IPS-15b (cell line): ENCODE data around the gene ATOX1.

ENCODE experiments used
- H3K27me3 ChIP-seq: one replicate; pipeline ENCODE4 v1.6.1; 2013; ENCODE audit warnings: low read length; ENCODE audit not compliant: control insufficient read depth, insufficient read depth
- H3K36me3 ChIP-seq: one replicate; pipeline ENCODE4 v1.6.1; 2013; ENCODE audit warnings: low read length; ENCODE audit not compliant: control insufficient read depth, insufficient read depth
- H3K4me1 ChIP-seq: one replicate; pipeline ENCODE4 v1.6.1; 2013; ENCODE audit warnings: mild to moderate bottlenecking, low read length; ENCODE audit not compliant: control insufficient read depth, insufficient read depth
- H3K4me3 ChIP-seq: one replicate; pipeline ENCODE4 v1.5.1; 2013; ENCODE audit warnings: low read depth, low read length
- H3K9ac ChIP-seq: one replicate; pipeline ENCODE4 v1.6.1; 2013; ENCODE audit warnings: low read depth, mild to moderate bottlenecking, low read length
- H3K9me3 ChIP-seq: one replicate; pipeline ENCODE4 v1.6.1; 2013; ENCODE audit warnings: mild to moderate bottlenecking, low read length; ENCODE audit not compliant: control insufficient read depth, insufficient read depth

The ATOX1 gene

GRCh38 chr5:151721812-151722391 lies 36.5 kb downstream of the ATOX1 start:
- Histone ChIP-seq H3K27me3 (no peaks in the 10 kb centered on the region), H3K4me1 (peaks cover 15% of the 10 kb centered on the region), H3K9me3 (no peaks in the 10 kb centered on the region), H3K4me3 (no peak overlapping the region), H3K36me3 (no peaks in the 10 kb centered on the region), H3K9ac (no peak overlapping the region)

GRCh38 chr5:151721087-151721646 lies 37.3 kb downstream of the ATOX1 start:
- Histone ChIP-seq H3K4me3 (no peak overlapping the region), H3K27me3 (no peaks in the 10 kb centered on the region), H3K9me3 (no peaks in the 10 kb centered on the region), H3K36me3 (no peaks in the 10 kb centered on the region), H3K9ac (no peak overlapping the region), H3K4me1 (peaks cover 15% of the 10 kb centered on the region)

GRCh38 chr5:151720215-151720614 lies 38.2 kb downstream of the ATOX1 start:
- Histone ChIP-seq H3K27me3 (no peaks in the 10 kb centered on the region), H3K4me3 (no peak overlapping the region), H3K4me1 (peaks cover 15% of the 10 kb centered on the region), H3K36me3 (no peaks in the 10 kb centered on the region), H3K9ac (no peak overlapping the region), H3K9me3 (no peaks in the 10 kb centered on the region)

GRCh38 chr5:151719228-151720000 lies 39.0 kb downstream of the ATOX1 start:
- H3K36me3 ChIP-seq, result no peaks in the 10 kb centered on the region

GRCh38 chr5:151718646-151719045 lies 39.8 kb downstream of the ATOX1 start:
- Histone ChIP-seq H3K4me1 (peaks cover 15% of the 10 kb centered on the region), H3K9ac (no peak overlapping the region), H3K36me3 (no peaks in the 10 kb centered on the region), H3K9me3 (no peaks in the 10 kb centered on the region), H3K4me3 (no peak overlapping the region), H3K27me3 (no peaks in the 10 kb centered on the region)

More at GRCh38 chr5:151719228-151720000, 39.0 kb downstream of the ATOX1 start:
- Histone ChIP-seq H3K4me3 (no peak overlapping the region), H3K27me3 (no peaks in the 10 kb centered on the region), H3K9me3 (no peaks in the 10 kb centered on the region), H3K4me1 (peaks cover 15% of the 10 kb centered on the region), H3K9ac (no peak overlapping the region)

- Histone ChIP-seq H3K9me3 (no peaks in the 10 kb centered on the region), H3K36me3 (no peaks in the 10 kb centered on the region), H3K9ac (no peak overlapping the region), H3K4me3 (no peak overlapping the region), H3K27me3 (no peaks in the 10 kb centered on the region), H3K4me1 (peaks cover 15% of the 10 kb centered on the region)
These were observed 40.3 kb downstream of the ATOX1 start for GRCh38 chr5:151718153-151718552.

- Histone ChIP-seq H3K27me3 (no peaks in the 10 kb centered on the region), H3K9ac (no peak overlapping the region), H3K9me3 (no peaks in the 10 kb centered on the region), H3K4me1 (peaks cover 15% of the 10 kb centered on the region), H3K4me3 (no peak overlapping the region), H3K36me3 (no peaks in the 10 kb centered on the region)
These were observed 41.0 kb downstream of the ATOX1 start for GRCh38 chr5:151717416-151717815.

GRCh38 chr5:151709109-151709735 lies 49.2 kb downstream of the ATOX1 start:
- H3K9ac ChIP-seq, result no peak overlapping the region
- H3K4me1 ChIP-seq, result no peaks in the 10 kb centered on the region
- no peaks in the 10 kb centered on the region for H3K36me3 ChIP-seq
- no peaks in the 10 kb centered on the region for H3K27me3 ChIP-seq
- H3K9me3 ChIP-seq, result no peaks in the 10 kb centered on the region
- no peak overlapping the region for H3K4me3 ChIP-seq

DNA sequence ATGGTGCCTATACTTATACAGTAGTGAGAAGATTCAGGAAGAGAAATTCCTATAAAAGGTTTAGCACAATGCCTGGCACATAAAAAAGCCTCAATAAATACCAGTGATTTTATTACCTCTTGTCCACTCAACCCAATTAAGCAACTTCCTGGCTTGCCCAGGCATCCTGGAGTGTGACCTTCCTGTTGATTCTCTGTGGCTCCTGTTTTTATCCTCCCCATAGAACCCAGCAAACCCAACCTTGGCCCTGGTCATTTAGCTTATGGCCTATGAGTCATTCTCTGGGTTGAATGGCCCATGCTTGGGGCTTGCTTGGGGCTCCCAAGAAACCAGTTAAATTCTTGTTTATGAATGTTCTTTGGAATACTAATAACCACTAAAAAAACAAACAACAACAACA lies 50.3 kb downstream of the ATOX1 start:
- Histone ChIP-seq H3K36me3 (no peaks in the 10 kb centered on the region), H3K4me3 (no peak overlapping the region), H3K4me1 (no peaks in the 10 kb centered on the region), H3K9me3 (no peaks in the 10 kb centered on the region), H3K9ac (no peak overlapping the region), H3K27me3 (no peaks in the 10 kb centered on the region)

GRCh38 chr5:151707567-151707966 lies 50.9 kb downstream of the ATOX1 start:
- Histone ChIP-seq H3K4me1 (no peaks in the 10 kb centered on the region), H3K4me3 (no peak overlapping the region), H3K36me3 (no peaks in the 10 kb centered on the region), H3K27me3 (no peaks in the 10 kb centered on the region), H3K9me3 (no peaks in the 10 kb centered on the region), H3K9ac (no peak overlapping the region)

DNA sequence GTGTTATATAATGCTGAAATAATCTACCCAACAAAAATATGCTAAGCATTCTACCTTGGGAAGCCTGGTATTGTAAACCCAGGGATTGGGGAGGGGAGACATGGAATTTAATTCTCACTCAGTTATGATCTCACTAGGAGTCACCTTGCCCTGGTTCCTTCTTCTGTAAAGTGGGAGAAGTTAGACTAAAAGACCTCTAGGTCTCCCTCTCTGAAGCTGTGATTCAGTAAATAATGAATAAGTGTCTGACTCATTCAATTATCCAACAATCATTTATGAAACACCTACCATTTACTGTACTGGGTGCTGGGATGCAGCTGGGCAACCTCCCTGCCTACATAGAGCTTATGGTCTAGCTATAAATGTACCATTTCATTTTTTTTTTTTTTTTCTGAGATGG lies 51.5 kb downstream of the ATOX1 start:
- H3K4me1 ChIP-seq, result no peaks in the 10 kb centered on the region
- no peaks in the 10 kb centered on the region for H3K27me3 ChIP-seq

GRCh38 chr5:151703780-151704179 lies 54.7 kb downstream of the ATOX1 start:
- Histone ChIP-seq H3K27me3 (no peaks in the 10 kb centered on the region), H3K9me3 (no peaks in the 10 kb centered on the region), H3K36me3 (no peaks in the 10 kb centered on the region), H3K4me3 (no peak overlapping the region), H3K4me1 (no peaks in the 10 kb centered on the region), H3K9ac (no peak overlapping the region)

More for the DNA sequence above, 51.5 kb downstream of the ATOX1 start:
- H3K36me3 ChIP-seq, result no peaks in the 10 kb centered on the region
- no peak overlapping the region for H3K4me3 ChIP-seq
- H3K9me3 ChIP-seq, result no peaks in the 10 kb centered on the region
- H3K9ac ChIP-seq, result no peak overlapping the region
